HG03442 (cell line): ENCODE results near the gene MAPK9.
"Not testable (repeated sequence)": the region's sequence is repeated elsewhere in the genome, so short reads cannot be mapped to it uniquely, and the experiment has no call there.

Source experiments
- ATAC-seq: cut with Tn5 transposase; IDR thresholded peaks from one replicate; pipeline ENCODE4 v1.9.1; 2021; ENCODE audit warnings: mild to moderate bottlenecking, moderate library complexity; ENCODE audit not compliant: unreplicated experiment

The MAPK9 gene

DNA sequence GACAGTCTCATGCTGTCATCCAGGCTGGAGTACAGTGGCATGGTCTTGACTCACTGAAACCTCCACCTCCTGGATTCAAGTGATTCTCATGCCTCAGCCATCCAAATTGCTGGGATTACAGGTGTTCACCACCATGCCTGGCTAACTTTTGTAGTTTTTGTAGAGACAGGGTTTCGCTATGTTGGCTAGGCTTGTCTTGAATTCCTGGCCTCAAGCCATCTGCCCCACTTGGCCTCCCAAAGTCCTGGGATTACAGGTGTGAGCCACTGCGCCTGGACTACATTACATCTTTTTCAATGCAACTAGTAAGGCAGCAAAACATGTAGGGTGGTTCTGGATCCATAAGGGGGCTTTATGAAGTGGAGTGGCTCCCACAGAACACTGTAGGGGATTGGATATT lies 53.3 kb downstream of the MAPK9 start:
- no peak for ATAC-seq

GRCh38 chr5:180235846-180236245 lies 56.0 kb downstream of the MAPK9 start:
- ATAC-seq: no peak

GRCh38 chr5:180235077-180235476 lies 56.8 kb downstream of the MAPK9 start:
- no peak for ATAC-seq

GRCh38 chr5:180234271-180234670 lies 57.6 kb downstream of the MAPK9 start:
- ATAC-seq: no peak

DNA sequence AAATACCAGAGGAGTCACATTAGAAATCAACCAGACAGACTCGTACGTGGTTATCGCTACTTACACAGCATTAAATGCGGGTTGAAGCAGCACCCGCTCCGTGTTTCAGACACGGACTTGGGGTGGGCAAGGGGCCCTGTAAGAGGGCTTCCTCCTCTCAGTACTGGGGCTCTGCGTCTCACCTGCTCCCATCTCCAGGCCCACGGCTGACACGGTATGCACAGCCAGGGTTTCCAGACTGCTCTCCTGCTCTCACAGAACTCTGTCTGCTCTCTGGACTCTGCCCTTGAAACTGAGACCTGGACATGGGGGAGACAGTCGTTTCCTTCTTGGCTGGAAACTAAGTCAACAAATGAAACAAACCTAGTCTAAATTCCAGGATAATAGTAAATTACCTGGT lies 58.2 kb downstream of the MAPK9 start:
- no peak for ATAC-seq

DNA sequence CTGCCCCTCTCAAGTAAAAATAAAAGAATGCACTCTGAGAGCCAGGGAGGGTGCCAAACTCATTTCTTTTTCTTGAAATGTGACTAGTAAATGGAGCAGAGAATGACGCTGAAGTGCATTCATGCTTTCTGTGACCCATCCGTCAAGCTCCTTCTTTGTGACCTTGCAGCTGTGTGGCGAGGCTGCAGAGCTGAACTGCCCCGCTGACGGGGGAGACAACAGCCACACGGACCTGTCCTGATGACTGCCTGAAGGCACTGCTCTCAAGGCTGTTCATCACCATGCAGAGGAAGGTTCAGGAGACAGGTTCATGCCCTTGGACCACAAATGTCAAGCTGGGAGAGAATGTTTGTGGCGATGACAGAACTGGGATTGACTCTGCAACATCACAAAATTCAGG lies 61.9 kb downstream of the MAPK9 start:
- no peak for ATAC-seq

- ATAC-seq: no peak
Observed at GRCh38 chr5:180222056-180222455, 69.8 kb downstream of the MAPK9 start.

- no peak for ATAC-seq
Observed at GRCh38 chr5:180217797-180218196, 74.1 kb downstream of the MAPK9 start.

DNA sequence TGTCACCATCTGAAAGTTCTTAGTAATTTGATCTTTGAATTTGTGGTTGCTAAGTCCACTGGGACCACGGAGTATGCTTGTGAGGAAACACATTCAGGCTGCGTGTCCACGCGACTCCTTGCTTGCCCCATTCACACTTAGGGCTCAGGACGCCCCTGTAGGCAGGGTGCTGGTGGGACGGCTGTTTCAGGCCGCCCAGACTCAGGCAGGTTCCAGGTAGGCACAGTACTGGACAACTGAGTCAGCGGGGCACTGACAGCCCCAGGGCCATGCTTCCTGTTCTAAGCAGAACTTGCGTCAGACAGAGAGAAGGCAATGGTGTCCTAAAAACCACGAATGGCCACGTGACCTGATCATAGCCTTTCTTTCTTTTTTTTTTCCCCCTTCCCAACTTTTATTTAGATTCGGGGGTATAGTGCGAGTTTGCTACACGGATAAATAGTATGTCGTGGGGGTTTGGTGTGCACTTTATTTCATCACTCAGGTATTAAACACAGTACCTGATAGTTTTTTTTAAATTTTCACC lies 75.2 kb downstream of the MAPK9 start:
- no peak for ATAC-seq

DNA sequence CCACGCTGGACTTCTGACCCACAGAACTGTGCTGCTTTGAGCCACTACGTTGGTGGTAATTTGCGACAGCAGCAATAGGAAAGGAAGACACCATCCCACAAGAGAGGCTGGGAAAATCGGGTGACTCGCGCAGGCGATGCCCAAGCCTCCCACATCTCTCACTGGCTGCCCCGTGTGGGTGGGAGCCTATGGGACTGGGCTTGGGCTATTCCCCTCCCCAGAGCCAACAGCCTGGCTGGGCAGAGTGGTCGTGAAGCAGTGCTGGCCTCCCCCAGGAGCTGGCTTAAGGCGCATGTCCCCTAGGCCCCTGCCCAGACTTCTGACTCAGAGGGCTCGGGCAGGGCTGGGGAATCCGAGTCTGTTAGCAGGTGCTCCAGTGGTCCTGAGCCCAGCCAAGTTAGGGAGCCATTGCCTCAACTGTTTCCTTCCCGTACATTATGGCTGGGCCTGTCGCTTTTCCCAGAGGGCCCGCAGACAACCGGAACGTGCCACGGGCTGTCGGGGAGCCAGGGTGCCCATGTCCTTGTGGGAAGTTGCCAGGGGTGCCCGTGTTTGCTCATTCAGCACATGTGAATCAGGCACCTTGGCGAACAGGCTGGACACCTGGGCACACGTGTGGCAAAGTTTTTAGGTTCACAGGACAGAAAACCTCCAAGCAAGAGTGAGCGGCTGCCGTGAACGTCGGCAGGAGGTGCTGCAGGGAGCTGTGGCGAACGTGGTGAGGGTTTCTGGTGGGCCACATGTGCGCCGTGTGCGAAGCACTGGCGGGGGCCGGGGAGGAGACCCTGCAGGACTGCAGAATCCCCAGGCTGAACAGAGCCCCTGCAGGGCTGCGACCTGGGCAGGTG lies 75.9 kb downstream of the MAPK9 start:
- ATAC-seq: no peak

GRCh38 chr5:180214870-180215770 lies 76.8 kb downstream of the MAPK9 start:
- no peak for ATAC-seq

DNA sequence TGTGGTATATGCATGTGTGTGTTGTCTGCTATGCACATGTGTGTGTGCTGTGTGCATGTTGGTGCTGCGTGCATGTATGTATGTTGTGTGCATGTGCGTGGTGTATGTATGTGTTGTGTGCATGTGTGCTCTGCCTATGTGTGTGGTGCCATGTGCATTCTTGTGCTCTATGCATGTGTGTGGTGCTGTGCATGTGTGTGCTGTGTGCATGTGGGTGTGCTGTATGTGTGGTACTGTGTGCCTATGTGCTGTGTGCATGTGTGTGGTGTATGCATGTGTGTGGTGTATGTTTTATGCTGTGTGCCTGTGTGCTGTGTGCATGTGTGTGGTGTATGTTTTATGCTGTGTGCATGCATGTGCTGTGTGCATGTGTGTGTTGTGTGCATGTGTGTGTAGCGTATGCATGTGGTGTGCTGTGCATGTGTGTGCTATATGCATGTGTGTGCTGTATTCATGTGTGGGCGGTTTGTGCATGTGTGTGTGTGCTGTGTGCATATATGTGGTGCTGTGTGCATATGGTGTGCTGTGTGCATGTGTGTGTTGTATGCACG lies 78.2 kb downstream of the MAPK9 start:
- no peak for ATAC-seq

DNA sequence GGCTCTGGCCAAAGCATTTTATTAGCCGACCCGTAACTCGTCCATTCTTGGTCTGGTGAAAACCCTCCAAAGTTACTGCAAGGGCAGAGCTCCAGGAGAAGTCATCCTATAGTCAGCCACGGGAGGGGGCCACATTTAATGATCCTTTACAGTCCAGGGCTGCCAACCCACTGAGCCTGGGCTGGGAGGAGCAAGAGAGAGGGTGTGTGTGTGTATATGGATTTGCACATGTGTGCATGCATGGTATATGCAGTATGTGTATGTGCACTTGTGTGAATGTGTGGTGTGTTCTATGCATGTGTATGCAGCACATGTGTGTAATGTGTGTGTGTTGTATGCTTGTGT lies 78.7 kb downstream of the MAPK9 start:
- no peak for ATAC-seq

GRCh38 chr5:180212363-180213255 lies 79.3 kb downstream of the MAPK9 start:
- ATAC-seq: no peak

DNA sequence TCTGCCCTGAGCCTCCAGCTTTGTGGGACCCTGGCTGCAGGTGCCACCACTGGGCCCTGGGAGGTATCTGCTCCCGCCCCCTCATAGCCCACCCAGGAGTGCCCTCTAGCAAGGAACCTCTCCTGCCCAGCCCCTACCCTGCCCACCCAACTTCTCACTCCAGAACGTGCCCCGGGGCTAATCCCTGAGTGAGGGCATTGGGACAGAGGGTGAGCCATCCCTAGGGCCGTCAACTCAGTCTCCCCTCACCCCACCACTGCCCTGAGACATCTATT lies 80.2 kb downstream of the MAPK9 start:
- no peak for ATAC-seq

- no peak for ATAC-seq
Observed at GRCh38 chr5:180210961-180211760, 80.7 kb downstream of the MAPK9 start.

GRCh38 chr5:180210077-180210476 lies 81.8 kb downstream of the MAPK9 start:
- ATAC-seq: not testable (repeated sequence)

- ATAC-seq: peak; percentile 67
Observed at GRCh38 chr5:180209137-180209581, 82.7 kb downstream of the MAPK9 start, which contains the start of gene RASGEF1C. TSS of gene RASGEF1C (minus strand) at chr5:180209211. CDS start at chr5:180138052, 71,159 bp downstream.

GRCh38 chr5:180208435-180209081 lies 83.3 kb downstream of the MAPK9 start:
- ATAC-seq: peak; percentile 20
